Measurements from ENCODE around the gene TMEM19.

The TMEM19 gene

GRCh38 chr12:71639341-71639760 lies 46.5 kb upstream of the TMEM19 start:
- H4K20me1 ChIP-seq (ENCODE audit: low read depth, low read length): no peaks in the 10 kb centered on the region; the same call in 1 of the 2 replicates
- TF ChIP-seq EZH2phosphoT487 (conservative IDR thresholded peaks at IDR 0.05; ENCODE audit: low read length) (no peak), CTCF (IDR thresholded peaks at IDR 0.05; ENCODE audit: insufficient read depth, low read length, poor library complexity, severe bottlenecking) (no peak)
- peaks cover 64% of the 10 kb centered on the region for H3K36me3 ChIP-seq (ENCODE audit: low read length)

GRCh38 chr12:71640316-71640715 lies 45.6 kb upstream of the TMEM19 start:
- H3K36me3 ChIP-seq (ENCODE audit: low read length): peaks cover 63% of the 10 kb centered on the region
- no peaks in the 10 kb centered on the region for H3K27me3 ChIP-seq (ENCODE audit: low read length)
- H3F3A ChIP-seq (ENCODE audit: insufficient read depth): peaks cover 27% of the 10 kb centered on the region
- no peaks in the 10 kb centered on the region for H3K79me2 ChIP-seq (ENCODE audit: insufficient read depth, low read length)
- no peaks in the 10 kb centered on the region for H3K9me2 ChIP-seq (replicated peaks; ENCODE audit: insufficient read depth, low read length)
- H3K4me3 ChIP-seq (ENCODE audit: insufficient read depth, low read length, poor library complexity, severe bottlenecking): no peak overlapping the region
- no peaks in the 10 kb centered on the region; the same call in 1 of the 2 replicates for H4K20me1 ChIP-seq (ENCODE audit: low read depth, low read length)
- no peak overlapping the region for H3K4me2 ChIP-seq (ENCODE audit: low read depth, low read length, poor library complexity, severe bottlenecking)
- no peak overlapping the region for H2AFZ ChIP-seq (ENCODE audit: low read depth, low read length, severe bottlenecking)
- no peaks in the 10 kb centered on the region for H3K9me3 ChIP-seq (ENCODE audit: insufficient read depth, low read length)
- H3K27ac ChIP-seq (ENCODE audit: low read depth, low read length): no peak overlapping the region
- TF ChIP-seq CTCF (IDR thresholded peaks at IDR 0.05; ENCODE audit: insufficient read depth, low read length, poor library complexity, severe bottlenecking) (no peak), EZH2phosphoT487 (conservative IDR thresholded peaks at IDR 0.05; ENCODE audit: low read length) (no peak)
- H3K9ac ChIP-seq (ENCODE audit: low read length): no peak overlapping the region

More at GRCh38 chr12:71639341-71639760, 46.5 kb upstream of the TMEM19 start:
- Histone ChIP-seq H3F3A (ENCODE audit: insufficient read depth) (peaks cover 24% of the 10 kb centered on the region), H3K27me3 (ENCODE audit: low read length) (no peaks in the 10 kb centered on the region), H3K9ac (ENCODE audit: low read length) (no peak overlapping the region), H3K4me3 (ENCODE audit: insufficient read depth, low read length, poor library complexity, severe bottlenecking) (no peak overlapping the region), H3K79me2 (ENCODE audit: insufficient read depth, low read length) (no peaks in the 10 kb centered on the region), H3K27ac (ENCODE audit: low read depth, low read length) (no peak overlapping the region), H2AFZ (ENCODE audit: low read depth, low read length, severe bottlenecking) (no peak overlapping the region), H3K9me2 (replicated peaks; ENCODE audit: insufficient read depth, low read length) (no peaks in the 10 kb centered on the region), H3K4me2 (ENCODE audit: low read depth, low read length, poor library complexity, severe bottlenecking) (no peak overlapping the region), H3K9me3 (ENCODE audit: insufficient read depth, low read length) (no peaks in the 10 kb centered on the region)

- no peak overlapping the region for H3K27ac ChIP-seq (ENCODE audit: low read depth, low read length)
- no peak overlapping the region for H2AFZ ChIP-seq (ENCODE audit: low read depth, low read length, severe bottlenecking)
- H3K36me3 ChIP-seq (ENCODE audit: low read length): peaks cover 58% of the 10 kb centered on the region
- no peak overlapping the region for H3K4me3 ChIP-seq (ENCODE audit: insufficient read depth, low read length, poor library complexity, severe bottlenecking)
- H3K9me3 ChIP-seq (ENCODE audit: insufficient read depth, low read length): no peaks in the 10 kb centered on the region
- H3F3A ChIP-seq (ENCODE audit: insufficient read depth): peaks cover 28% of the 10 kb centered on the region
- H3K27me3 ChIP-seq (ENCODE audit: low read length): no peaks in the 10 kb centered on the region
- no peaks in the 10 kb centered on the region for H3K9me2 ChIP-seq (replicated peaks; ENCODE audit: insufficient read depth, low read length)
- no peak overlapping the region for H3K4me2 ChIP-seq (ENCODE audit: low read depth, low read length, poor library complexity, severe bottlenecking)
- TF ChIP-seq CTCF (IDR thresholded peaks at IDR 0.05; ENCODE audit: insufficient read depth, low read length, poor library complexity, severe bottlenecking): no peak
- TF ChIP-seq EZH2phosphoT487 (conservative IDR thresholded peaks at IDR 0.05; ENCODE audit: low read length): no peak
- no peak overlapping the region for H3K9ac ChIP-seq (ENCODE audit: low read length)
- no peaks in the 10 kb centered on the region; the same call in 1 of the 2 replicates for H4K20me1 ChIP-seq (ENCODE audit: low read depth, low read length)
- H3K79me2 ChIP-seq (ENCODE audit: insufficient read depth, low read length): no peaks in the 10 kb centered on the region
These were observed 44.5 kb upstream of the TMEM19 start for GRCh38 chr12:71641390-71641789.

Measured in SU-DHL-6 (cell line).